Astrocyte (in vitro differentiated cells and primary cell): ENCODE measurements around the gene DNER. TPM values are rescaled to one million over a fixed set of nuclear protein-coding genes. Genes with fewer than 3 reads are reported as not detected.

Experiments used
- DNase-seq: peaks from one replicate; pipeline ENCODE4 v3.0.0-alpha.2; 2010; ENCODE audit warnings: low read depth
- FAIRE-seq: peaks from 2 replicates; lab custom pipeline; 2011; peaks lifted over from hg19 to GRCh38; lab: Jason Lieb, UNC
- H2AFZ ChIP-seq: 2 replicates; pipeline ENCODE4 v1.6.0; 2012; ENCODE audit warnings: low read depth, low read length, inconsistent platforms
- H3K27ac ChIP-seq: 2 replicates; pipeline ENCODE4 v1.5.1; 2011; ENCODE audit warnings: low read depth, low read length, inconsistent platforms
- H3K27me3 ChIP-seq: 2 replicates; pipeline ENCODE4 v1.6.0; 2011; ENCODE audit warnings: low read length, inconsistent platforms; ENCODE audit not compliant: insufficient read depth
- H3K36me3 ChIP-seq: 2 replicates; pipeline ENCODE4 v1.5.1; 2011; ENCODE audit warnings: low read length, inconsistent platforms; ENCODE audit not compliant: insufficient read depth
- H3K4me1 ChIP-seq: 2 replicates; pipeline ENCODE4 v1.5.1; 2011; ENCODE audit warnings: low read length, inconsistent platforms; ENCODE audit not compliant: insufficient read depth
- H3K4me2 ChIP-seq: 2 replicates; pipeline ENCODE4 v1.6.0; 2012; ENCODE audit warnings: low read length, inconsistent platforms
- H3K4me3 ChIP-seq: 2 replicates; pipeline ENCODE4 v1.5.1; 2011; ENCODE audit warnings: low read depth, mild to moderate bottlenecking, low read length, inconsistent platforms; ENCODE audit not compliant: insufficient read depth
- H3K79me2 ChIP-seq: 2 replicates; pipeline ENCODE4 v1.6.0; 2012; ENCODE audit warnings: mild to moderate bottlenecking, low read length, inconsistent platforms; ENCODE audit not compliant: insufficient read depth
- H3K9ac ChIP-seq: 2 replicates; pipeline ENCODE4 v1.6.0; 2012; ENCODE audit warnings: mild to moderate bottlenecking, low read length, inconsistent platforms
- H3K9me3 ChIP-seq: 2 replicates; pipeline ENCODE4 v1.5.1; 2012; ENCODE audit warnings: low read depth, mild to moderate bottlenecking, low read length, inconsistent platforms; ENCODE audit not compliant: insufficient read depth
- H4K20me1 ChIP-seq: 2 replicates; pipeline ENCODE4 v1.6.0; 2012; ENCODE audit warnings: low read length, inconsistent platforms; ENCODE audit not compliant: insufficient read depth
- H3K27ac Mint-ChIP-seq: one replicate; pipeline ENCODE4 v1.8.0; 2021; ENCODE audit warnings: mild to moderate bottlenecking, mixed read lengths; ENCODE audit not compliant: unreplicated experiment
- H3K27me3 Mint-ChIP-seq: one replicate; pipeline ENCODE4 v1.8.0; 2021; ENCODE audit warnings: low read depth, mixed read lengths; ENCODE audit not compliant: unreplicated experiment
- H3K36me3 Mint-ChIP-seq: one replicate; pipeline ENCODE4 v1.8.0; 2021; ENCODE audit warnings: low read depth, mixed read lengths; ENCODE audit not compliant: unreplicated experiment
- H3K4me1 Mint-ChIP-seq: one replicate; pipeline ENCODE4 v1.8.0; 2021; ENCODE audit warnings: low read depth, mixed read lengths; ENCODE audit not compliant: unreplicated experiment
- H3K4me3 Mint-ChIP-seq: one replicate; pipeline ENCODE4 v1.8.0; 2021; ENCODE audit warnings: mild to moderate bottlenecking, moderate library complexity, mixed read lengths; ENCODE audit not compliant: unreplicated experiment
- H3K9me3 Mint-ChIP-seq: one replicate; pipeline ENCODE4 v1.8.0; 2021; ENCODE audit warnings: mild to moderate bottlenecking, mixed read lengths; ENCODE audit not compliant: unreplicated experiment
- EZH2 ChIP-seq: IDR thresholded peaks from 2 replicates; pipeline ENCODE4 v1.6.1; 2012; ENCODE audit warnings: mild to moderate bottlenecking, low read length, inconsistent platforms; ENCODE audit not compliant: insufficient read depth
- total RNA-seq: library from RNA; stranded (reverse); gene quantifications from 2 replicates; pipeline ENCODE4 v1.2.1, GENCODE V29; 2021
- TF ChIP-seq, protein P1 (sequence below): IDR thresholded peaks from 2 replicates; pipeline ENCODE4 v1.5.1; 2011; ENCODE audit warnings: low read depth, mild to moderate bottlenecking, inconsistent platforms, low read length, moderate library complexity; ENCODE audit not compliant: insufficient read depth

The DNER gene
- total RNA-seq, 1 donor from 2014 or later = 1.0 TPM

DNA sequence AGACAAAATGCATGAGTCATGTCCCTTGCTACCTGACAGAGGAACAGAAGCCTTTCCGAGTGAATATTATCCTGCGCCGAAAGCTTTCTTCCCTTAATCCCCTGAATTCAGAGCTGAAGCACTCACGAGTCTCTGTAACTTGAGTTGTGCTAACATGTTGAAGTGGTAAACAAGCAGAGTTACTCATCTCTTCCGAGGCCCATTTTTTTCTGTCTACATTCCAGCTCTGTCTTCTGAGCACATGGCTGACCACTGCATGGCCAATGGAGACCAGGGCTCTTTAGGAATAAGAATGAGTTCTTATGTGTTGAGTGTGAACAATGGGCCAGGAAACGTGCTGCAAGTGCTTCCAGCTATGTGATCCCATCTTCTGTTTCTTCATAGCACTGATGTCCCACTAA, 370.2 kb downstream of the DNER start:
- H3K27me3 Mint-ChIP-seq = peaks cover 6% of the 10 kb centered on the region
- Histone ChIP-seq H3K79me2 (no peaks in the 10 kb centered on the region), H4K20me1 (no peaks in the 10 kb centered on the region), H3K4me3 (no peak overlapping the region), H3K4me1 (no peaks in the 10 kb centered on the region), H3K4me2 (no peak overlapping the region), H3K27ac (no peak overlapping the region), H3K27me3 (no peaks in the 10 kb centered on the region), H3K36me3 (no peaks in the 10 kb centered on the region), H2AFZ (no peak overlapping the region), H3K9me3 (no peaks in the 10 kb centered on the region), H3K9ac (no peak overlapping the region)
- peaks cover 6% of the 10 kb centered on the region for H3K9me3 Mint-ChIP-seq
- no peak for TF ChIP-seq EZH2
- TF ChIP-seq, protein P1, sequence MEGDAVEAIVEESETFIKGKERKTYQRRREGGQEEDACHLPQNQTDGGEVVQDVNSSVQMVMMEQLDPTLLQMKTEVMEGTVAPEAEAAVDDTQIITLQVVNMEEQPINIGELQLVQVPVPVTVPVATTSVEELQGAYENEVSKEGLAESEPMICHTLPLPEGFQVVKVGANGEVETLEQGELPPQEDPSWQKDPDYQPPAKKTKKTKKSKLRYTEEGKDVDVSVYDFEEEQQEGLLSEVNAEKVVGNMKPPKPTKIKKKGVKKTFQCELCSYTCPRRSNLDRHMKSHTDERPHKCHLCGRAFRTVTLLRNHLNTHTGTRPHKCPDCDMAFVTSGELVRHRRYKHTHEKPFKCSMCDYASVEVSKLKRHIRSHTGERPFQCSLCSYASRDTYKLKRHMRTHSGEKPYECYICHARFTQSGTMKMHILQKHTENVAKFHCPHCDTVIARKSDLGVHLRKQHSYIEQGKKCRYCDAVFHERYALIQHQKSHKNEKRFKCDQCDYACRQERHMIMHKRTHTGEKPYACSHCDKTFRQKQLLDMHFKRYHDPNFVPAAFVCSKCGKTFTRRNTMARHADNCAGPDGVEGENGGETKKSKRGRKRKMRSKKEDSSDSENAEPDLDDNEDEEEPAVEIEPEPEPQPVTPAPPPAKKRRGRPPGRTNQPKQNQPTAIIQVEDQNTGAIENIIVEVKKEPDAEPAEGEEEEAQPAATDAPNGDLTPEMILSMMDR = no peak
- H3K27ac Mint-ChIP-seq = peak overlapping the region; percentile 76
- peaks cover 19% of the 10 kb centered on the region for H3K4me1 Mint-ChIP-seq
- H3K4me3 Mint-ChIP-seq = no peak overlapping the region
- FAIRE-seq (no peak), DNase-seq (peak; percentile 71)
- no peaks in the 10 kb centered on the region for H3K36me3 Mint-ChIP-seq

DNA sequence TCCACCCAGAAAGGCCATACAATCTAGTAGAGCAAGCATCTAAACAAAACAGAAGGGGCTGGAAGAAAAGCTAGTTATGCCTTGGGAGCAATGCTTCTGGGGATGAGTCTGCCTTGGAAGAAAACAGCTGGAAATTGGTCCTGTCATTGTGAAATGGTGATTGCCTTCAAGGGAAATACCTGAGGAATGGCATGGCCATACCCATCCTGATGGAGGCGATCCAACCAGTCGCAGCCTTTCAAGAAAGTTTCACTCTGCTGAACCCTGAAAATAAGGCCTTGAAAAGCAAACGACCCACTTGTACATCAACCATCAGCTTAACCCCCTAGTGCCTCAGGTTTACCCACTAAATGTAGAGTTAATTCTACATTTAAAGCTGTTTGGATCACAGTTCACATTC, 370.7 kb downstream of the DNER start:
- peak overlapping the region; percentile 76 for H3K27ac Mint-ChIP-seq
- DNase-seq (no peak), FAIRE-seq (no peak)
- no peaks in the 10 kb centered on the region for H3K36me3 Mint-ChIP-seq
- Histone ChIP-seq H4K20me1 (no peaks in the 10 kb centered on the region), H3K79me2 (no peaks in the 10 kb centered on the region), H2AFZ (no peak overlapping the region), H3K27me3 (no peaks in the 10 kb centered on the region), H3K4me2 (no peak overlapping the region), H3K4me1 (no peaks in the 10 kb centered on the region), H3K4me3 (no peak overlapping the region), H3K36me3 (no peaks in the 10 kb centered on the region), H3K9me3 (no peaks in the 10 kb centered on the region), H3K9ac (no peak overlapping the region), H3K27ac (no peak overlapping the region)
- H3K4me1 Mint-ChIP-seq = peaks cover 19% of the 10 kb centered on the region
- H3K4me3 Mint-ChIP-seq = no peak overlapping the region
- H3K27me3 Mint-ChIP-seq = peaks cover 6% of the 10 kb centered on the region
- no peak for TF ChIP-seq EZH2
- TF ChIP-seq, protein P1 = no peak
- peaks cover 6% of the 10 kb centered on the region for H3K9me3 Mint-ChIP-seq

DNA sequence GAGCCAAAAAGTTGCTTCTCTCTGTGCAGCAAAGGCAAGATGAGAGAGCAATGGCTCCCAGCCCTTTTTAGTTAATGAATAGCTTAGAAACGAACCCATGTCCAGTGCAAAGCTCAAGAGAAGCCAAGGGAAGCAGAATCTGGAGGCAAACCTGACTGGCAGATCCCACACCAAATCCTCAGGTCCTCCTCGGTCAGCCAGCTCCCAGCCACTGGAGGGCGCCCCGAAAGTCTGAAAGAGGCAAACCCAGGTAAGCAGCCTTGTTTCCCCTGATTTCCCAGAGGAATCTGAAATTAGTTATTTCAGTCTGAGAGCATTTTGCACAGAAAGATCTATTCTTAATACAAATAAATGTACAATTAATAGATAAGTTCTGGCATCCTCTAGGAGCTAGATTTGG, 372.0 kb downstream of the DNER start:
- Histone ChIP-seq H3K4me2 (no peak overlapping the region), H3K27ac (no peak overlapping the region), H3K9me3 (no peaks in the 10 kb centered on the region), H3K27me3 (no peaks in the 10 kb centered on the region), H3K4me1 (no peaks in the 10 kb centered on the region), H3K36me3 (no peaks in the 10 kb centered on the region), H3K79me2 (no peaks in the 10 kb centered on the region), H4K20me1 (no peaks in the 10 kb centered on the region), H3K4me3 (no peak overlapping the region), H2AFZ (no peak overlapping the region), H3K9ac (no peak overlapping the region)
- FAIRE-seq (no peak), DNase-seq (no peak)
- peaks cover 6% of the 10 kb centered on the region for H3K27me3 Mint-ChIP-seq
- H3K4me1 Mint-ChIP-seq = peaks cover 19% of the 10 kb centered on the region
- peaks cover 6% of the 10 kb centered on the region for H3K9me3 Mint-ChIP-seq
- no peaks in the 10 kb centered on the region for H3K36me3 Mint-ChIP-seq
- TF ChIP-seq, protein P1 = peak; percentile 45
- no peak for TF ChIP-seq EZH2
- no peak overlapping the region for H3K27ac Mint-ChIP-seq
- no peak overlapping the region for H3K4me3 Mint-ChIP-seq
